GM12878 (cell line): Measurements from ENCODE around the gene PSMB7. TPM values are rescaled to one million over a fixed set of nuclear protein-coding genes. Genes with fewer than 3 reads are reported as not detected.

Experiments used
- ATAC-seq: fragments of 200-7000 bp; cut with Tn5 transposase; 3 replicates; pipeline ENCODE4 v1.9.1; 2020; ENCODE audit warnings: mild to moderate bottlenecking, moderate library complexity
- BruUV-seq: library from RNA; stranded (reverse); fragments of 400-500 nt; replicated peaks from 2 replicates; lab custom pipeline; 2021; lab: Mats Ljungman, UMichigan
- CTCF ChIA-PET: fragments of 300-600 bp; sonication (Branson Sonifier 250); formaldehyde crosslinking; extraction: SDS; loops from one replicate; lab custom pipeline; 2021; ENCODE audit warnings: inconsistent platforms; lab: Yijun Ruan, JAX
- POLR2A ChIA-PET: fragments of 350-600 bp; formaldehyde crosslinking; extraction: SDS; loops from one replicate; lab custom pipeline; 2021; ENCODE audit warnings: inconsistent platforms; lab: Charles Lee
- RAD21 ChIA-PET: fragments of 300-600 bp; sonication (Branson Sonifier 250); formaldehyde crosslinking; loops from one replicate; lab custom pipeline; 2023; ENCODE audit warnings: antibody characterized with exemption; ENCODE audit not compliant: unreplicated experiment; lab: Charles Lee
- SMC1A ChIA-PET: fragments of 300-600 bp; sonication (Branson Sonifier 250); formaldehyde crosslinking; loops from one replicate; lab custom pipeline; 2023; ENCODE audit not compliant: unreplicated experiment, uncharacterized antibody; lab: Charles Lee
- DNase-seq: peaks from one replicate; pipeline ENCODE4 v3.0.0-alpha.2; 2011; ENCODE audit warnings: low read depth, low spot score
- FAIRE-seq: peaks from 3 replicates; lab custom pipeline; 2011; peaks lifted over from hg19 to GRCh38; lab: Jason Lieb, UNC
- H2AFZ ChIP-seq: 2 replicates; pipeline ENCODE4 v1.6.0; 2011; ENCODE audit warnings: low read depth, low read length, control low read depth; ENCODE audit not compliant: control insufficient read depth
- H3K27ac ChIP-seq: 2 replicates; pipeline ENCODE4 v1.5.1; 2011; ENCODE audit warnings: control low read depth; ENCODE audit not compliant: control insufficient read depth, insufficient read depth
- H3K27me3 ChIP-seq, 2 experiments: replicated peaks in 1 of 2; 2 replicates each; pipeline versions ENCODE4 v1.6.0 to v1.6.1; 2011; ENCODE audit warnings: low read length in 1 of 2; ENCODE audit not compliant: control insufficient read depth in 2 of 2, insufficient read depth in 2 of 2
- H3K36me3 ChIP-seq, 2 experiments: 2 replicates each; pipeline ENCODE4 v1.5.1; 2011; ENCODE audit warnings: low read length in 1 of 2; ENCODE audit not compliant: control insufficient read depth in 2 of 2, insufficient read depth in 2 of 2
- H3K4me1 ChIP-seq: 2 replicates; pipeline ENCODE4 v1.6.1; 2011; ENCODE audit warnings: mild to moderate bottlenecking, low read length, moderate library complexity, mixed read lengths; ENCODE audit not compliant: control insufficient read depth, insufficient read depth
- H3K4me2 ChIP-seq: 2 replicates; pipeline ENCODE4 v1.6.0; 2011; ENCODE audit warnings: control low read depth; ENCODE audit not compliant: control insufficient read depth, insufficient read depth
- H3K4me3 ChIP-seq: fragments of 200-600 bp; sonication (generic); 2 replicates; pipeline ENCODE4 v1.5.1; 2016
- H3K79me2 ChIP-seq: 2 replicates; pipeline ENCODE4 v1.6.0; 2011; ENCODE audit warnings: low read length; ENCODE audit not compliant: control insufficient read depth, insufficient read depth
- H3K9ac ChIP-seq: 2 replicates; pipeline ENCODE4 v1.8.0; 2011; ENCODE audit warnings: low read length, control low read depth, mixed read lengths; ENCODE audit not compliant: control insufficient read depth, insufficient read depth
- H3K9me3 ChIP-seq: replicated peaks from 3 replicates; pipeline ENCODE4 v1.5.1; 2011; ENCODE audit warnings: mild to moderate bottlenecking, low read length; ENCODE audit not compliant: control insufficient read depth, insufficient read depth
- H4K20me1 ChIP-seq: 2 replicates; pipeline ENCODE4 v1.6.0; 2011; ENCODE audit not compliant: control insufficient read depth, insufficient read depth
- FOXK2 ChIP-seq: fragments of 450-650 bp; IDR thresholded peaks from 2 replicates; pipeline ENCODE4 v1.6.1; 2017; ENCODE audit warnings: mild to moderate bottlenecking, moderate library complexity
- RELA ChIP-seq: fragments of 450-650 bp; IDR thresholded peaks from 2 replicates; pipeline ENCODE4 v1.8.0; 2014; ENCODE audit warnings: borderline replicate concordance; ENCODE audit not compliant: partially characterized antibody
- SMC3 ChIP-seq: IDR thresholded peaks from 2 replicates; pipeline ENCODE4 v1.6.1; 2011; ENCODE audit warnings: low read length, improper control_type of control experiment, borderline replicate concordance
- WGBS: methylation state at CpG from one replicate; pipeline ENCODE4 v1.1.6; 2016; ENCODE audit warnings: low lambda C conversion rate; ENCODE audit not compliant: insufficient replicate concordance, insufficient coverage; ENCODE audit errors: missing lambda C conversion rate; 5-methylcytosine and 5-hydroxymethylcytosine counted together
- in situ Hi-C: fragments of 300-500 bp; cut with MboI; formaldehyde crosslinking; loops from 9 replicates; pipeline ENCODE4 v1.14.3; 2018; ENCODE audit warnings: mixed read lengths
- intact Hi-C: fragments of 100-400 bp; cut with micrococcal nuclease; formaldehyde crosslinking; loops from one replicate; pipeline ENCODE4 v1.14.2; 2022; ENCODE audit not compliant: unreplicated experiment
- polyA plus RNA-seq, 11 experiments: library from polyadenylated mRNA; depleted of rRNA in 4 of 11; unstranded in 6 of 11; stranded (reverse) in 5 of 11; fragments of >200 nt; fragmentation: Nextera tagmentation in 4 of 11; fragmentation: Illumina TruSeq in 1 of 11; extraction: Ambion mirVana in 4 of 11; extraction: Trizol in 1 of 11; gene quantifications; 1 replicate in 1 of 11; 2 replicates in 10 of 11; pipeline versions ENCODE4 v1.2.1 to v1.2.3, GENCODE V29; 2011 to 2016; ENCODE audit warnings: inconsistent platforms in 2 of 11, missing spikeins in 2 of 11, low read depth in 1 of 11
- total RNA-seq, 4 experiments: library from RNA; depleted of rRNA in 3 of 4; stranded (reverse); fragments of >200 nt in 3 of 4; fragmentation: Illumina TruSeq in 1 of 4; extraction: Trizol in 1 of 4; gene quantifications; 2 replicates each; pipeline versions ENCODE4 v1.2.1 to v1.2.3, GENCODE V29; 2013 to 2021
- TF ChIP-seq, protein P1 (sequence below), 3 experiments: IDR thresholded peaks in 2 of 3; conservative IDR thresholded peaks in 1 of 3; 2 replicates each; pipeline ENCODE4 v1.5.1; 2011; ENCODE audit warnings: low read depth in 3 of 3, low read length in 3 of 3, mild to moderate bottlenecking in 3 of 3, control low read depth in 2 of 3, moderate library complexity in 2 of 3, inconsistent platforms in 1 of 3, mixed read lengths in 1 of 3; ENCODE audit not compliant: control insufficient read depth in 2 of 3, insufficient read depth in 1 of 3; ENCODE audit errors: extremely low read depth in 1 of 3

The PSMB7 gene
- total and polyA plus RNA-seq, 10 of the 15 experiments (the other 5 are each of a cell fraction or from before 2014, with no cell fraction given): 174 to 564 (median 268) TPM

DNA sequence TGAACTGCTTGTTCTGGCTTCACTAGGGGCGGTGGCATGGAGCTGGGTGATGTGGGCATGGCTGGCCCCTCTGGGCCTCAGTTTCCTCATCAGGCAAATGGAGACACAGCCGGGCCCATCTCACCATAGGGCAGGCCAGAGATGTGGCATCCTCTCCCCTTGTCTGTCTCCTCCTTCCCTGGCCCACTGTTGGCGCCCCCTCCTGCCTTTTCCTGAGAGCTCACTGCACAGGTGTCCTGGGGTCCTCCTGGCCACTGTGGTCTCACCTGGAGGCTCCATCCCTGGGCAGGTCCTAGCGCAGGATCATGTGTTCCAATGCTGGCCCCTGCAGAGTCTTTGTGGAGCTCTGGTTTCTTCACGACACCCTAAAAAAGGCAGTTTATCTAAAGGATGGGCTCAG is 104.0 kb downstream of the PSMB7 start:
- no peak for TF ChIP-seq RELA
- TF ChIP-seq FOXK2: no peak
- TF ChIP-seq, protein P1, sequence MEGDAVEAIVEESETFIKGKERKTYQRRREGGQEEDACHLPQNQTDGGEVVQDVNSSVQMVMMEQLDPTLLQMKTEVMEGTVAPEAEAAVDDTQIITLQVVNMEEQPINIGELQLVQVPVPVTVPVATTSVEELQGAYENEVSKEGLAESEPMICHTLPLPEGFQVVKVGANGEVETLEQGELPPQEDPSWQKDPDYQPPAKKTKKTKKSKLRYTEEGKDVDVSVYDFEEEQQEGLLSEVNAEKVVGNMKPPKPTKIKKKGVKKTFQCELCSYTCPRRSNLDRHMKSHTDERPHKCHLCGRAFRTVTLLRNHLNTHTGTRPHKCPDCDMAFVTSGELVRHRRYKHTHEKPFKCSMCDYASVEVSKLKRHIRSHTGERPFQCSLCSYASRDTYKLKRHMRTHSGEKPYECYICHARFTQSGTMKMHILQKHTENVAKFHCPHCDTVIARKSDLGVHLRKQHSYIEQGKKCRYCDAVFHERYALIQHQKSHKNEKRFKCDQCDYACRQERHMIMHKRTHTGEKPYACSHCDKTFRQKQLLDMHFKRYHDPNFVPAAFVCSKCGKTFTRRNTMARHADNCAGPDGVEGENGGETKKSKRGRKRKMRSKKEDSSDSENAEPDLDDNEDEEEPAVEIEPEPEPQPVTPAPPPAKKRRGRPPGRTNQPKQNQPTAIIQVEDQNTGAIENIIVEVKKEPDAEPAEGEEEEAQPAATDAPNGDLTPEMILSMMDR (IDR thresholded peaks at IDR 0.05 in 2 of 3, conservative IDR thresholded peaks at IDR 0.05 in 1 of 3; ENCODE audit: control insufficient read depth in 2 of 3, extremely low read depth in 1 of 3, insufficient read depth in 1 of 3, low read depth in 3 of 3, low read length in 3 of 3): peak in 1 of 3 experiments; percentile 4; a peak in 1 of 6 replicates
- 0 out of 2 replicates have a peak, but pooled peaks have one; percentile 18 for TF ChIP-seq SMC3
- Histone ChIP-seq H2AFZ (no peak overlapping the region), H3K4me2 (no peak overlapping the region), H3K9ac (no peak overlapping the region), H3K9me3 (no peaks in the 10 kb centered on the region), H3K4me3 (no peak overlapping the region), H3K36me3 (peaks cover 48 to 69% of the 10 kb centered on the region in 2 experiments), H4K20me1 (peaks cover 7% of the 10 kb centered on the region; the same call in 1 of the 2 replicates), H3K79me2 (peaks cover 4% of the 10 kb centered on the region), H3K4me1 (no peaks in the 10 kb centered on the region), H3K27ac (no peak overlapping the region), H3K27me3 (no peaks in the 10 kb centered on the region)
- in situ Hi-C loops: no loop called here
- 81% methylated on average over 5 of the region's 5 CpGs for WGBS
- POLR2A ChIA-PET: no interaction called here
- CTCF ChIA-PET: interaction anchor here (0.7 to 3.1 kb wide), 3 partner anchors 178 to 184 kb away, joined by 3 to 15 read pairs (median 3); no protein-coding TSS in a partner anchor
- intact Hi-C loops: no loop called here
- DNase-seq: no peak
- peak; percentile 43 for ATAC-seq
- SMC1A ChIA-PET: interaction anchor here (1.0 to 1.3 kb wide), 2 partner anchors 10 to 45 kb away, joined by 3 read pairs; no protein-coding TSS in a partner anchor
- FAIRE-seq: no peak
- RAD21 ChIA-PET: interaction anchor here (1.2 kb wide), 1 partner anchor 181 kb away, joined by 3 read pairs; no protein-coding TSS in a partner anchor
- BruUV-seq: no TSS peak
